ENCODE measurements around the gene SPIRE1. TPM values are rescaled to one million over a fixed set of nuclear protein-coding genes. Genes with fewer than 3 reads are reported as not detected.
"Not testable (repeated sequence)": the region's sequence is repeated elsewhere in the genome, so short reads cannot be mapped to it uniquely, and the experiment has no call there.

SPIRE1 gene
- total RNA-seq, 1 experiment from 2014 or later = 16.6 TPM

GRCh38 chr18:12564378-12564777, 93.5 kb downstream of the SPIRE1 start:
- peaks cover 9 to 20% (median 10%) of the 10 kb centered on the region in 3 experiments for H3K36me3 Mint-ChIP-seq (ENCODE audit: insufficient read depth in 1 of 3, low read depth in 3 of 3)
- Histone ChIP-seq H3T11ph (ENCODE audit: low read length) (no peak overlapping the region), H2AK5ac (ENCODE audit: insufficient read length, low read length) (no peak overlapping the region), H3K9ac (ENCODE audit: extremely low read depth, insufficient read length, low read length) (no peak overlapping the region), H3K18ac (ENCODE audit: insufficient read length, low read depth, low read length) (no peak overlapping the region), H3K9me3 (ENCODE audit: control insufficient read depth, low read depth, low read length) (no peaks in the 10 kb centered on the region), H3K56ac (ENCODE audit: insufficient read length, low read depth, low read length) (no peak overlapping the region), H2BK20ac (ENCODE audit: low read depth, low read length, poor library complexity, severe bottlenecking) (no peak overlapping the region), H3K4ac (ENCODE audit: low read depth, low read length) (no peak overlapping the region), H4K8ac (replicated peaks; ENCODE audit: insufficient read length, low read depth, low read length) (no peak overlapping the region), H3K27ac (ENCODE audit: insufficient read length, low read depth, low read length) (no peak overlapping the region), H4K91ac (ENCODE audit: insufficient read length, low read depth, low read length) (no peak overlapping the region), H3K23ac (ENCODE audit: insufficient read length, low read depth, low read length) (no peak overlapping the region), H3K79me2 (ENCODE audit: insufficient read depth, low read length) (no peaks in the 10 kb centered on the region), H4K20me1 (ENCODE audit: control insufficient read depth, insufficient read depth, insufficient read length) (no peaks in the 10 kb centered on the region), H3K4me2 (ENCODE audit: insufficient read depth, insufficient read length, low read length) (no peak overlapping the region), H2BK120ac (ENCODE audit: low read depth, low read length, poor library complexity, severe bottlenecking) (no peak overlapping the region), H3K14ac (ENCODE audit: insufficient read depth, low read length) (no peak overlapping the region), H2BK5ac (ENCODE audit: insufficient read length, low read length) (no peak overlapping the region), H3K4me1 (ENCODE audit: insufficient read depth, low read length) (no peaks in the 10 kb centered on the region), H2BK12ac (ENCODE audit: insufficient read length, low read depth, low read length) (no peak overlapping the region), H3K23me2 (ENCODE audit: insufficient read length, low read depth, low read length, poor library complexity, severe bottlenecking) (no peaks in the 10 kb centered on the region), H3K27me3 (ENCODE audit: insufficient read depth, low read length) (no peaks in the 10 kb centered on the region), H2AFZ (ENCODE audit: low read length) (no peak overlapping the region), H4K5ac (ENCODE audit: insufficient read length, low read depth, low read length) (no peak overlapping the region), H2BK15ac (ENCODE audit: low read depth, low read length) (no peak overlapping the region), H3K79me1 (ENCODE audit: insufficient read depth, low read depth, low read length, poor library complexity, severe bottlenecking) (no peaks in the 10 kb centered on the region)
- peaks cover 9 to 11% of the 10 kb centered on the region in 2 experiments for H3K4me1 Mint-ChIP-seq
- TF ChIP-seq, protein P1, sequence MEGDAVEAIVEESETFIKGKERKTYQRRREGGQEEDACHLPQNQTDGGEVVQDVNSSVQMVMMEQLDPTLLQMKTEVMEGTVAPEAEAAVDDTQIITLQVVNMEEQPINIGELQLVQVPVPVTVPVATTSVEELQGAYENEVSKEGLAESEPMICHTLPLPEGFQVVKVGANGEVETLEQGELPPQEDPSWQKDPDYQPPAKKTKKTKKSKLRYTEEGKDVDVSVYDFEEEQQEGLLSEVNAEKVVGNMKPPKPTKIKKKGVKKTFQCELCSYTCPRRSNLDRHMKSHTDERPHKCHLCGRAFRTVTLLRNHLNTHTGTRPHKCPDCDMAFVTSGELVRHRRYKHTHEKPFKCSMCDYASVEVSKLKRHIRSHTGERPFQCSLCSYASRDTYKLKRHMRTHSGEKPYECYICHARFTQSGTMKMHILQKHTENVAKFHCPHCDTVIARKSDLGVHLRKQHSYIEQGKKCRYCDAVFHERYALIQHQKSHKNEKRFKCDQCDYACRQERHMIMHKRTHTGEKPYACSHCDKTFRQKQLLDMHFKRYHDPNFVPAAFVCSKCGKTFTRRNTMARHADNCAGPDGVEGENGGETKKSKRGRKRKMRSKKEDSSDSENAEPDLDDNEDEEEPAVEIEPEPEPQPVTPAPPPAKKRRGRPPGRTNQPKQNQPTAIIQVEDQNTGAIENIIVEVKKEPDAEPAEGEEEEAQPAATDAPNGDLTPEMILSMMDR (conservative IDR thresholded peaks at IDR 0.05) = no peak
- H3K4me3 Mint-ChIP-seq = no peak overlapping the region
- no peak for DNase-seq
- peak overlapping the region in 2 of 3 experiments; percentile 33 to 45; a peak in 2 of 7 replicates for H3K27ac Mint-ChIP-seq
- no CpG with 5 or more reads among the region's 2 CpGs for WGBS (ENCODE audit: extremely low coverage, insufficient read length, low lambda C conversion rate)
- no peaks in the 10 kb centered on the region for H3K27me3 Mint-ChIP-seq (ENCODE audit: low read depth)
- peaks cover 21 to 22% of the 10 kb centered on the region in 2 experiments for H3K9me3 Mint-ChIP-seq

DNA sequence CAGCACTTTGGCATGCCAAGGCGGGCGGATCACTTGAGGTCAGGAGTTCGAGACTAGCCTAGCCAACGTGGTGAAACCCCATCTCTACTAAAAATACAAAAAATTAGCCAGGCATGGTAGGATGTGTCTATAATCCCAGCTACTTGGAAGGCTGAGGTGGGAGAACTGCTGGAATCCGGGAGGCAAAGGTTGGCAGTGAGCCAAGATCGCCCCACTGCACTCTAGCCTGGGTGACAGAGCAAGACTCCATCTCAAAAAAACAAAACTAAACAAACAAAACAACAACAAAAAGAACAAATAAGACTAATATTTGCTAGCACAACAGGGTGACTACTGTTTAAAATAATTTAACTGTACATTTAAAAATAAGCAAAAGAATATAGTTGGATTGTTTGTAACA, 97.3 kb downstream of the SPIRE1 start:
- Mint-ChIP-seq H3K4me1 (peaks cover 9 to 11% of the 10 kb centered on the region in 2 experiments), H3K27ac (peak overlapping the region in 1 of 3 experiments; percentile 40; a peak in 1 of 7 replicates), H3K9me3 (peaks cover 47 to 55% of the 10 kb centered on the region in 2 experiments), H3K36me3 (ENCODE audit: insufficient read depth in 1 of 3, low read depth in 3 of 3) (peaks cover 32 to 47% (median 36%) of the 10 kb centered on the region in 3 experiments)
- not testable (repeated sequence) for H2BK5ac ChIP-seq (ENCODE audit: insufficient read length, low read length); H4K5ac ChIP-seq (ENCODE audit: insufficient read length, low read depth, low read length); H3K27me3 Mint-ChIP-seq (ENCODE audit: low read depth); H3K23me2 ChIP-seq (ENCODE audit: insufficient read length, low read depth, low read length, poor library complexity, severe bottlenecking); H3K9ac ChIP-seq (ENCODE audit: extremely low read depth, insufficient read length, low read length); H3K56ac ChIP-seq (ENCODE audit: insufficient read length, low read depth, low read length); H3K79me2 ChIP-seq (ENCODE audit: insufficient read depth, low read length); H3K27me3 ChIP-seq (ENCODE audit: insufficient read depth, low read length); H3T11ph ChIP-seq (ENCODE audit: low read length); H3K4me1 ChIP-seq (ENCODE audit: insufficient read depth, low read length); H3K27ac ChIP-seq (ENCODE audit: insufficient read length, low read depth, low read length); H2AFZ ChIP-seq (ENCODE audit: low read length); H2BK12ac ChIP-seq (ENCODE audit: insufficient read length, low read depth, low read length); H3K79me1 ChIP-seq (ENCODE audit: insufficient read depth, low read depth, low read length, poor library complexity, severe bottlenecking); DNase-seq; H2AK5ac ChIP-seq (ENCODE audit: insufficient read length, low read length); H3K18ac ChIP-seq (ENCODE audit: insufficient read length, low read depth, low read length); H3K4me3 Mint-ChIP-seq; H4K8ac ChIP-seq (replicated peaks; ENCODE audit: insufficient read length, low read depth, low read length); H2BK20ac ChIP-seq (ENCODE audit: low read depth, low read length, poor library complexity, severe bottlenecking); H3K23ac ChIP-seq (ENCODE audit: insufficient read length, low read depth, low read length); H3K14ac ChIP-seq (ENCODE audit: insufficient read depth, low read length); H2BK120ac ChIP-seq (ENCODE audit: low read depth, low read length, poor library complexity, severe bottlenecking); H3K4ac ChIP-seq (ENCODE audit: low read depth, low read length); H2BK15ac ChIP-seq (ENCODE audit: low read depth, low read length); H4K91ac ChIP-seq (ENCODE audit: insufficient read length, low read depth, low read length); H3K4me2 ChIP-seq (ENCODE audit: insufficient read depth, insufficient read length, low read length); H3K9me3 ChIP-seq (ENCODE audit: control insufficient read depth, low read depth, low read length); H4K20me1 ChIP-seq (ENCODE audit: control insufficient read depth, insufficient read depth, insufficient read length)
- WGBS (ENCODE audit: extremely low coverage, insufficient read length, low lambda C conversion rate) = no CpG with 5 or more reads among the region's 6 CpGs

Data from H9 (cell line).